ENCODE results near the gene RGPD4. TPM values are rescaled to one million over a fixed set of nuclear protein-coding genes. Genes with fewer than 3 reads are reported as not detected.

The RGPD4 gene
- total RNA-seq, 6 experiments from 2014 or later = not detected

DNA sequence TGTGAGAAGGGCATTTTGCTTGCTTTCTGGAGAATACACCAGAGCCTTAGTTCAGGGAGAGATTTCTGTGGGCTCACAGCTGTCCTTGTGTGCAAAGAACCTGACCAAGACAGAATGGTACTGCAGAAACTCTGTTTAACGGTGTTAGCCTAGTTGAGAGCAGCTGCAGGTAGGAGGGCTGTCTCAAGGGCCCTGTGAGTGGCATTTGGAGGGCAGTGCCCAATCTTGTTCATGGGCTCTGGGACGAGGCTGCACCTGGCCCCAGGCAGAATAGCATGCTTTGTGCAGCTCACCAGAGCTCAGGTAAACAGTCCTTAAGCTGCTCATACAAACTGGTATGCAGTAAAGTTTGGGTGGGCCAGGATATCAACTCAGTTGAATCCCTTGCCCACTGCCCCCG lies 16.9 kb upstream of the RGPD4 start:
- 33% methylated on average over 2 of the region's 3 CpGs for WGBS (ENCODE audit: insufficient coverage, low coverage, low lambda C conversion rate, missing lambda C conversion rate)

DNA sequence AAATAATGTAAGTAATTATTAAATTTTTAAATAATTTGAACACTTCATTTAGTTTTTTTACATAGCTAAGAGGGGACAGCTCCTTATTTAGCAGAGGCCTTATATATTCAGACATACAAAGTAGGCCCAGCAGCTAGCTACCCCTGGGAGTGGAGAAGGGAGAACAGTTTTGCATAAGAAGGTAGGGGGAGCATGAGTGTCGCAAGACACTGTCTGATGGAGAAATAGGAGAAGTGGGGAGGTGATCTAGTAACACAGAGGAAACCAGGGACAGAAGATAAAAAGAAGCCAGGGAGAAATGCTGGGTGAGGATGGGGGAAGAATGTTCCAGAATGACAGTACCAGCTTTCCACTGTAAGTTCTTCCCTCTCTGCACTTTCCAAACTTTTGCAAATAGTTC lies 16.0 kb upstream of the RGPD4 start:
- no peak for TF ChIP-seq POLR2A (IDR thresholded peaks at IDR 0.05)
- TF ChIP-seq, protein P1, sequence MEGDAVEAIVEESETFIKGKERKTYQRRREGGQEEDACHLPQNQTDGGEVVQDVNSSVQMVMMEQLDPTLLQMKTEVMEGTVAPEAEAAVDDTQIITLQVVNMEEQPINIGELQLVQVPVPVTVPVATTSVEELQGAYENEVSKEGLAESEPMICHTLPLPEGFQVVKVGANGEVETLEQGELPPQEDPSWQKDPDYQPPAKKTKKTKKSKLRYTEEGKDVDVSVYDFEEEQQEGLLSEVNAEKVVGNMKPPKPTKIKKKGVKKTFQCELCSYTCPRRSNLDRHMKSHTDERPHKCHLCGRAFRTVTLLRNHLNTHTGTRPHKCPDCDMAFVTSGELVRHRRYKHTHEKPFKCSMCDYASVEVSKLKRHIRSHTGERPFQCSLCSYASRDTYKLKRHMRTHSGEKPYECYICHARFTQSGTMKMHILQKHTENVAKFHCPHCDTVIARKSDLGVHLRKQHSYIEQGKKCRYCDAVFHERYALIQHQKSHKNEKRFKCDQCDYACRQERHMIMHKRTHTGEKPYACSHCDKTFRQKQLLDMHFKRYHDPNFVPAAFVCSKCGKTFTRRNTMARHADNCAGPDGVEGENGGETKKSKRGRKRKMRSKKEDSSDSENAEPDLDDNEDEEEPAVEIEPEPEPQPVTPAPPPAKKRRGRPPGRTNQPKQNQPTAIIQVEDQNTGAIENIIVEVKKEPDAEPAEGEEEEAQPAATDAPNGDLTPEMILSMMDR (IDR thresholded peaks at IDR 0.05) = no peak
- Histone ChIP-seq H3K4me3 (no peak overlapping the region), H3K9me3 (no peaks in the 10 kb centered on the region), H3K4me1 (no peaks in the 10 kb centered on the region), H3K27ac (no peak overlapping the region), H3K36me3 (no peaks in the 10 kb centered on the region), H3K27me3 (no peaks in the 10 kb centered on the region)
- intact Hi-C loops (cut with DNase I) = no loop called here
- 47% methylated on average over 1 of the region's 1 CpG for WGBS (ENCODE audit: insufficient coverage, low coverage, low lambda C conversion rate, missing lambda C conversion rate)
- DNase-seq (no peak), ATAC-seq (no peak)

More for the DNA sequence above, 16.9 kb upstream of the RGPD4 start:
- no peak for TF ChIP-seq POLR2A (IDR thresholded peaks at IDR 0.05)
- TF ChIP-seq, protein P1 (IDR thresholded peaks at IDR 0.05) = no peak
- Histone ChIP-seq H3K9me3 (no peaks in the 10 kb centered on the region), H3K36me3 (no peaks in the 10 kb centered on the region), H3K27me3 (no peaks in the 10 kb centered on the region), H3K27ac (no peak overlapping the region), H3K4me3 (no peak overlapping the region), H3K4me1 (no peaks in the 10 kb centered on the region)
- intact Hi-C loops (cut with DNase I) = no loop called here
- DNase-seq (no peak), ATAC-seq (no peak)

DNA sequence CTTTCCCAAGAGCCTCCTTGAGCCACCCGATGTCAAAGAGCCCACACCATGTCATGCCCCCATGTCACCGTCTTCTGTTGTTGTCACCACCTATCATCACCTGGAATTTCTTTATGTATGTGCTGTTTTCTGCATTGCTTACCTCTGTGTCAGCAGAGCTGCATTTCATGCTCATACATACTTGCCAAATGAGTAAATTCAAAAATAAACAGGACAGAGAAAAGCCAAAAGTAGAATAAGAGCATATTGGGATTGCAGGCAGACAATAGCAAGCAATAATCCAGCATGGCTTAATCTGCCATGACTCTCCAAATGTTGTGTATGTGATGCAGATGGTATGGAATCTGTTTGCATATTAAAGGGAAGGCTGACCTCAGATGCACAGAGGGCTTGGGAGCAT lies 15.3 kb upstream of the RGPD4 start:
- H3K4me3 ChIP-seq = no peak overlapping the region
- intact Hi-C loops (cut with DNase I) = no loop called here
- no peaks in the 10 kb centered on the region for H3K4me1 ChIP-seq
- H3K36me3 ChIP-seq = no peaks in the 10 kb centered on the region
- no peak for DNase-seq
- 31% methylated on average over 2 of the region's 2 CpGs for WGBS (ENCODE audit: insufficient coverage, low coverage, low lambda C conversion rate, missing lambda C conversion rate)
- no peak for TF ChIP-seq POLR2A (IDR thresholded peaks at IDR 0.05)
- no peaks in the 10 kb centered on the region for H3K27me3 ChIP-seq
- no peak for ATAC-seq
- no peak overlapping the region for H3K27ac ChIP-seq
- no peaks in the 10 kb centered on the region for H3K9me3 ChIP-seq

DNA sequence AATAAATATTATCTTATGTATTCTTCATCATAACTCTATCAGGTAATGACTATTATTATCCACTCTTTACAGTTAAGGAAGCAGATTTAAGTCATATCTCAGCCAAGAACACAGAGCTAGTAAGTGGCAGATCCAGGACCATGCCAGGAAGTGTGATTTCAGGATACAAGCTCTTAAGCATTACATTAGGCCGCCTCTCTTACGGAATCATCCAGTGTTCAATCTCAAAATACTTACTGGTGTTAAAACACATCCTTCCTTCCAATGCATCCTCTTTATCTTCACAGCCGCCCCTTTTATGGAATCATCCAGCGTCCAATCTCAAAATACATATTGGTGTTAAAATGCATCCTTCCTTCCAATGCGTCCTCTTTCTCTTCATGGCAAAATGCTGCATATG lies 14.7 kb upstream of the RGPD4 start:
- Histone ChIP-seq H3K4me3 (no peak overlapping the region), H3K9me3 (no peaks in the 10 kb centered on the region), H3K36me3 (no peaks in the 10 kb centered on the region), H3K27ac (no peak overlapping the region), H3K4me1 (no peaks in the 10 kb centered on the region), H3K27me3 (no peaks in the 10 kb centered on the region)
- intact Hi-C loops (cut with DNase I) = no loop called here
- ATAC-seq (no peak), DNase-seq (no peak)
- WGBS (ENCODE audit: insufficient coverage, low coverage, low lambda C conversion rate, missing lambda C conversion rate) = 70% methylated on average over 5 of the region's 5 CpGs
- TF ChIP-seq, protein P1 (IDR thresholded peaks at IDR 0.05) = no peak
- TF ChIP-seq POLR2A (IDR thresholded peaks at IDR 0.05) = no peak

DNA sequence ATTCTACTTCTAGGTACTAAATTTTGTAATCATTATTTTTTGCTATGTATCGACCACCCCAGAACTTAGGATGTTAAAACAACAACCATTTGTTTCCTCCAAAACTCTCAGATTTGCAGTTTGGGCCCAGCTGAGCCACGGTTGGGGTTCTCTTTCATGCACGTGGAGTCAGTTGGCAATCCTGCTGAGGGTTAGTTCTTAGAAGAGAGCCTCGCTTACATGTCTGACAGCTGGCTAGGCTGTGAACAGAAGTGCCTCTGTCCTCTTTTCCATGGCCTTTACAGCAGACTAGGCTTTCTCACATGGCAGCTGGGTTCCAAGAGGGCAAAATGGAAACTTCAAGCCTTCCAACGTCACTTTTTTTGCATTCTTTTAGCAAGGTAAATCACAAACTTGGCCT lies 9.3 kb upstream of the RGPD4 start:
- no peaks in the 10 kb centered on the region for H3K36me3 ChIP-seq
- no peaks in the 10 kb centered on the region for H3K4me1 ChIP-seq
- intact Hi-C loops (cut with DNase I) = no loop called here
- H3K9me3 ChIP-seq = no peaks in the 10 kb centered on the region
- WGBS (ENCODE audit: insufficient coverage, low coverage, low lambda C conversion rate, missing lambda C conversion rate) = 55% methylated on average over 5 of the region's 5 CpGs
- H3K27me3 ChIP-seq = no peaks in the 10 kb centered on the region
- ATAC-seq (no peak), DNase-seq (no peak)
- TF ChIP-seq POLR2A (IDR thresholded peaks at IDR 0.05) = no peak
- TF ChIP-seq, protein P1 (IDR thresholded peaks at IDR 0.05) = no peak
- H3K27ac ChIP-seq = no peak overlapping the region
- no peak overlapping the region for H3K4me3 ChIP-seq
